DND-41 (cell line): ENCODE measurements around the gene TMEM59L.

Source experiments
- EZH2 ChIP-seq: IDR thresholded peaks from 3 replicates; pipeline ENCODE4 v1.6.1; 2012; ENCODE audit warnings: borderline replicate concordance, low read depth, mild to moderate bottlenecking, moderate library complexity, low read length, inconsistent platforms; ENCODE audit not compliant: severe bottlenecking
- TF ChIP-seq, protein P1 (sequence below): IDR thresholded peaks from 2 replicates; pipeline ENCODE4 v1.5.1; 2012; ENCODE audit warnings: borderline replicate concordance, low read length, moderate library complexity, mild to moderate bottlenecking; ENCODE audit not compliant: poor library complexity, severe bottlenecking; ENCODE audit errors: extremely low read depth

- TF ChIP-seq, protein P1, sequence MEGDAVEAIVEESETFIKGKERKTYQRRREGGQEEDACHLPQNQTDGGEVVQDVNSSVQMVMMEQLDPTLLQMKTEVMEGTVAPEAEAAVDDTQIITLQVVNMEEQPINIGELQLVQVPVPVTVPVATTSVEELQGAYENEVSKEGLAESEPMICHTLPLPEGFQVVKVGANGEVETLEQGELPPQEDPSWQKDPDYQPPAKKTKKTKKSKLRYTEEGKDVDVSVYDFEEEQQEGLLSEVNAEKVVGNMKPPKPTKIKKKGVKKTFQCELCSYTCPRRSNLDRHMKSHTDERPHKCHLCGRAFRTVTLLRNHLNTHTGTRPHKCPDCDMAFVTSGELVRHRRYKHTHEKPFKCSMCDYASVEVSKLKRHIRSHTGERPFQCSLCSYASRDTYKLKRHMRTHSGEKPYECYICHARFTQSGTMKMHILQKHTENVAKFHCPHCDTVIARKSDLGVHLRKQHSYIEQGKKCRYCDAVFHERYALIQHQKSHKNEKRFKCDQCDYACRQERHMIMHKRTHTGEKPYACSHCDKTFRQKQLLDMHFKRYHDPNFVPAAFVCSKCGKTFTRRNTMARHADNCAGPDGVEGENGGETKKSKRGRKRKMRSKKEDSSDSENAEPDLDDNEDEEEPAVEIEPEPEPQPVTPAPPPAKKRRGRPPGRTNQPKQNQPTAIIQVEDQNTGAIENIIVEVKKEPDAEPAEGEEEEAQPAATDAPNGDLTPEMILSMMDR = no peak
- TF ChIP-seq EZH2 = no peak
Observed at GRCh38 chr19:18648973-18649315, 36.3 kb downstream of the TMEM59L start.
